C4-2B (cell line): ENCODE measurements around the gene CFAP251.

Experiments used
- CTCF ChIP-seq: fragments of 450-650 bp; conservative IDR thresholded peaks from 2 replicates; pipeline ENCODE4 v1.5.1; 2017; ENCODE audit warnings: mild to moderate bottlenecking
- ZFX ChIP-seq: fragments of 450-650 bp; IDR thresholded peaks from 2 replicates; pipeline ENCODE4 v1.6.1; 2017

- no peak for TF ChIP-seq CTCF
- no peak for TF ChIP-seq ZFX
These were observed 58.6 kb downstream of the CFAP251 start for GRCh38 chr12:121976950-121977349.
